Esophagus muscularis mucosa (tissue), 4 donors: ENCODE measurements around the gene RPP40. TPM values are rescaled to one million over a fixed set of nuclear protein-coding genes. Genes with fewer than 3 reads are reported as not detected.

Experiments
- DNase-seq: peaks from one replicate; pipeline ENCODE4 v3.0.0-alpha.2; 2017; ENCODE audit errors: extremely low spot score
- H3K27ac ChIP-seq, 4 donors: fragments of 200-600 bp; sonication (generic); replicated peaks in 1 of 4; 1 replicate in 3 of 4; 2 replicates in 1 of 4; pipeline ENCODE4 v1.5.1; 2016 to 2019; ENCODE audit warnings: mild to moderate bottlenecking in 1 of 4
- H3K27me3 ChIP-seq, 4 donors: fragments of 200-600 bp; sonication (generic); one replicate each; pipeline versions ENCODE4 v1.5.1 to v1.6.0; 2016 to 2019
- H3K36me3 ChIP-seq, 4 donors: fragments of 200-600 bp; sonication (generic); one replicate each; pipeline ENCODE4 v1.5.1; 2016 to 2019
- H3K4me1 ChIP-seq, 4 donors: fragments of 200-600 bp; sonication (generic); one replicate each; pipeline ENCODE4 v1.5.1; 2016 to 2019
- H3K4me3 ChIP-seq, 4 donors: fragments of 200-600 bp; sonication (generic); 1 replicate in 2 of 4; 2 replicates in 2 of 4; pipeline ENCODE4 v1.5.1; 2016 to 2019; ENCODE audit warnings: mild to moderate bottlenecking in 4 of 4, moderate library complexity in 1 of 4
- H3K9me3 ChIP-seq, 4 donors: fragments of 200-600 bp; sonication (generic); 1 replicate in 3 of 4; 2 replicates in 1 of 4; pipeline ENCODE4 v1.5.1; 2016 to 2019
- EP300 ChIP-seq: sonication (generic); formaldehyde crosslinking; IDR thresholded peaks from one replicate; pipeline ENCODE4 v1.6.1; 2017; ENCODE audit warnings: antibody characterized with exemption
- POLR2A ChIP-seq: fragments of 450-650 bp; IDR thresholded peaks from one replicate; pipeline ENCODE4 v1.6.1; 2017; ENCODE audit warnings: antibody characterized with exemption, moderate library complexity, mild to moderate bottlenecking, low read depth
- POLR2AphosphoS5 ChIP-seq, 2 donors: sonication (generic); formaldehyde crosslinking; IDR thresholded peaks; one replicate each; pipeline ENCODE4 v1.6.1; 2017; ENCODE audit warnings: antibody characterized with exemption in 2 of 2
- WGBS: methylation state at CpG from one replicate; pipeline ENCODE4 v1.1.5; 2018; 5-methylcytosine and 5-hydroxymethylcytosine counted together
- intact Hi-C: fragments of 100-400 bp; cut with DNase I; formaldehyde crosslinking; loops from one replicate; pipeline ENCODE4 v1.15.1; 2023
- total RNA-seq, 4 donors: library from RNA; depleted of rRNA; stranded (reverse); fragments of >200 nt; gene quantifications; one replicate each; pipeline versions ENCODE4 v1.1.0 to v1.2.1, GENCODE V29; 2016
- TF ChIP-seq, protein P1 (sequence below), 3 experiments: fragments of 200-600 bp in 2 of 3; fragments of 450-650 bp in 1 of 3; sonication (generic) in 2 of 3; IDR thresholded peaks; one replicate each; pipeline ENCODE4 v1.5.1; 2017 to 2019; ENCODE audit warnings: antibody characterized with exemption in 3 of 3, mild to moderate bottlenecking in 2 of 3, moderate library complexity in 1 of 3

The RPP40 gene
- total RNA-seq, 4 donors from 2014 or later = 2.5 to 7.9 (median 3.8) TPM

DNA sequence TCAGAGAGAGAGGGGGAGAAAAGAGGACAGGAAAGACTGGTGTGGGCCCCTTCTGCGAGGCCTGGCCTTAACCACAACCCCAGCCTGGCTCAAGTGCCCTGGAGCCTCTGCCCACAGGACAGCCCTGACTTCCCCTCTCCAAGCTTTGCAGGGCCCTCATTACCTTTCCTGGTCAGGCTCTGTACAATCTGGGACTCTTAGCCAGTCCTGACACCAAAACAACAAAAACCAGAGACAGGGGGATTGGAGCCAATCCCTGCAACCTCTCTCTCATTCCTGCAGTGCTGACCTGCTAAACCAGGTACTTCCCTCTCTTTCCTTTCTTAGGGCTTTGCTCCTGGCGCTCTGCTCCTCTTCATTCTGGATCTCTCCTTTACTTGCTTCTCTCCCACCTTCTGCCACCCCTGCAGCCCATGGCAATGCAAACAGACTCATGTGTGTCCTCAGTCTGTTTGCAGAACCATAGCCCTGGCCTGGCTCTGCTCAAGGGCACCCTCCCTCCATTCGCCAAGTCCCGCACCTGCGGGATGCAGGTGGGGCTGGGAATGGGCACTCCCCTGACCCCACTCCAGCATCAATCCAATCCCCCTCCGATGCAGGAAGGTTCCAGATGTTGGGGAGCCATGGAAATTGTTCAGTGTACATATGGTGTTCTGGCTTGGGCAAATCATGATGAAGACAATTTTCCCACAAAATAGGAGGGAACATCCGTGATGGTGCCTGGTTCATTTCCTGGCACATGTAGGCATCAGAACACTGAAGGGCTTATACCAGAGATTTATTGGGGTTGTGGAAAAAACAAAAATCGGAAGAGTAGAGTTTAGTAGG lies 38.1 kb downstream of the RPP40 start:
- Histone ChIP-seq H3K4me3 (no peak overlapping the region), H3K27me3 (no peaks in the 10 kb centered on the region), H3K9me3 (no peaks in the 10 kb centered on the region), H3K27ac (no peak overlapping the region), H3K4me1 (peaks cover 0 to 7% (median 2%) of the 10 kb centered on the region in 4 donors), H3K36me3 (no peaks in the 10 kb centered on the region)
- intact Hi-C loops = no loop called here
- DNase-seq = peak; percentile 90
- TF ChIP-seq POLR2A = no peak
- TF ChIP-seq, protein P1, sequence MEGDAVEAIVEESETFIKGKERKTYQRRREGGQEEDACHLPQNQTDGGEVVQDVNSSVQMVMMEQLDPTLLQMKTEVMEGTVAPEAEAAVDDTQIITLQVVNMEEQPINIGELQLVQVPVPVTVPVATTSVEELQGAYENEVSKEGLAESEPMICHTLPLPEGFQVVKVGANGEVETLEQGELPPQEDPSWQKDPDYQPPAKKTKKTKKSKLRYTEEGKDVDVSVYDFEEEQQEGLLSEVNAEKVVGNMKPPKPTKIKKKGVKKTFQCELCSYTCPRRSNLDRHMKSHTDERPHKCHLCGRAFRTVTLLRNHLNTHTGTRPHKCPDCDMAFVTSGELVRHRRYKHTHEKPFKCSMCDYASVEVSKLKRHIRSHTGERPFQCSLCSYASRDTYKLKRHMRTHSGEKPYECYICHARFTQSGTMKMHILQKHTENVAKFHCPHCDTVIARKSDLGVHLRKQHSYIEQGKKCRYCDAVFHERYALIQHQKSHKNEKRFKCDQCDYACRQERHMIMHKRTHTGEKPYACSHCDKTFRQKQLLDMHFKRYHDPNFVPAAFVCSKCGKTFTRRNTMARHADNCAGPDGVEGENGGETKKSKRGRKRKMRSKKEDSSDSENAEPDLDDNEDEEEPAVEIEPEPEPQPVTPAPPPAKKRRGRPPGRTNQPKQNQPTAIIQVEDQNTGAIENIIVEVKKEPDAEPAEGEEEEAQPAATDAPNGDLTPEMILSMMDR (IDR thresholded peaks at IDR 0.05) = no peak
- no peak for TF ChIP-seq EP300
- TF ChIP-seq POLR2AphosphoS5 (IDR thresholded peaks at IDR 0.05) = no peak
- 89% methylated on average over 8 of the region's 8 CpGs for WGBS

DNA sequence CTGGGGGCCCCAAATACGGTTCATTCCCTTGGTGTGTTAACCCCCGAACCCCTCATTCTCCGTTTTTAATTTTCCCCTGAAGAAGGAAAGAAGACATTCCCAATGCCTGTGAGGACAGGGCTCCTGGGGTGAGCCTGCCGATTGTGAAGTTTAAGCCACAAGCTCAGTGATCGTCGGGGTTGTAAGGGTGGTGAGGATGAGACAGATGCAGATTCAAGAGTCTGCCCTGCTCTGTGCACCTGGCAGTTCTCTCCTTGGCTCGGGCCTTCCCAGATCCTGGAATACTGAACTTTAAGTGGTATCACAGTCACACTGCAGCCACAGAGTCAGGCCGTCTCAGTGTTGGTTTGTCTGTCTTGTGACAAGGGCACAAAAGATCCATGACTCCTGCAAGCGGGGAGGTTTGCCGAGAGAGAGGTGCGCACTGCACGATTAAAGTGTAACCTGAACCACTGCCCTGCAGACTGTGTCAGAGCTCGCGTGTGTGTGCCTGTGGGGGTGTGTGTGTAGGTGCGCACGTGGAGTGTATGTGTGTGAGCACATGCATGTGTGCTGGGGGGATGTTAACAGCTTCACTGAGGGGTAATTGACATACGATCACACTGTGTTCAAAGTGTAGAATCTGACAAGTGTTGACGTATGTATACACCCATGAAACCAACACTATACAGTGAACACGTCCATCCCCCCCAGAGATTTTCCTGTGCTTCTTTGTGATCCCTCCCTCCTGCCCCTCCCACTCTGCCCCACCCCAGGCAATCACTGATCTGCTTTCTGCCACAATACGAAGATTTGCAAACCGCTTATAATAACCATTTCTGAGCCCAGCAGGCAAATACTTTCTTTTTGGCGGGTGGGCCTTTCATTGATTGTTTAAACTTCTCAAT lies 38.9 kb downstream of the RPP40 start:
- 87% methylated on average over 20 of the region's 22 CpGs for WGBS

DNA sequence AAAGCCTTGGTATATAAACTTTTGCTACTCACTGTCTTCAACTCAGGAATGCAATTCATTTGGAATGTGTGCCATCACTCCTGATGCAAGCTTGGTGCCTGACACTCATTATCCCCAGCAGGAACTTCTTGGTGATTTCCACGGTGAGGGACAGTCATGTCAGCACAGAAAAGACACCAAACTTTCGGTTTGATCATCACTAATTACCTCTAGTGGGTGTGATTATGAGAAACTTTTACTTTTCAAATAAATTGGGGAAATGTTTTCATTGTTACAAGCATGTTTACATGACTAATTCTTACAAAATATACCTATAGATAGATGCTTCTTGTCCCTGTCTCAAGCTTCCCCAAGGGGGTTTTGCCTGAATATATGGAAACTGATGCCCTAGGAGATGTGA lies 40.9 kb downstream of the RPP40 start:
- Histone ChIP-seq H3K4me1 (no peaks in the 10 kb centered on the region), H3K27me3 (no peaks in the 10 kb centered on the region), H3K27ac (no peak overlapping the region), H3K36me3 (no peaks in the 10 kb centered on the region), H3K4me3 (no peak overlapping the region), H3K9me3 (no peaks in the 10 kb centered on the region)
- 78% methylated on average over 2 of the region's 2 CpGs for WGBS
- no peak for DNase-seq
- intact Hi-C loops = no loop called here
- no peak for TF ChIP-seq POLR2AphosphoS5 (IDR thresholded peaks at IDR 0.05)
- TF ChIP-seq EP300 = no peak
- no peak for TF ChIP-seq POLR2A
- TF ChIP-seq, protein P1 (IDR thresholded peaks at IDR 0.05) = no peak

More for the DNA sequence above, 38.9 kb downstream of the RPP40 start:
- Histone ChIP-seq H3K27ac (no peak overlapping the region), H3K4me3 (no peak overlapping the region), H3K36me3 (no peaks in the 10 kb centered on the region), H3K9me3 (no peaks in the 10 kb centered on the region), H3K4me1 (no peaks in the 10 kb centered on the region), H3K27me3 (no peaks in the 10 kb centered on the region)
- TF ChIP-seq, protein P1 (IDR thresholded peaks at IDR 0.05) = no peak
- TF ChIP-seq POLR2A (no peak), POLR2AphosphoS5 (IDR thresholded peaks at IDR 0.05) (no peak), EP300 (no peak)
- intact Hi-C loops = no loop called here
- no peak for DNase-seq

DNA sequence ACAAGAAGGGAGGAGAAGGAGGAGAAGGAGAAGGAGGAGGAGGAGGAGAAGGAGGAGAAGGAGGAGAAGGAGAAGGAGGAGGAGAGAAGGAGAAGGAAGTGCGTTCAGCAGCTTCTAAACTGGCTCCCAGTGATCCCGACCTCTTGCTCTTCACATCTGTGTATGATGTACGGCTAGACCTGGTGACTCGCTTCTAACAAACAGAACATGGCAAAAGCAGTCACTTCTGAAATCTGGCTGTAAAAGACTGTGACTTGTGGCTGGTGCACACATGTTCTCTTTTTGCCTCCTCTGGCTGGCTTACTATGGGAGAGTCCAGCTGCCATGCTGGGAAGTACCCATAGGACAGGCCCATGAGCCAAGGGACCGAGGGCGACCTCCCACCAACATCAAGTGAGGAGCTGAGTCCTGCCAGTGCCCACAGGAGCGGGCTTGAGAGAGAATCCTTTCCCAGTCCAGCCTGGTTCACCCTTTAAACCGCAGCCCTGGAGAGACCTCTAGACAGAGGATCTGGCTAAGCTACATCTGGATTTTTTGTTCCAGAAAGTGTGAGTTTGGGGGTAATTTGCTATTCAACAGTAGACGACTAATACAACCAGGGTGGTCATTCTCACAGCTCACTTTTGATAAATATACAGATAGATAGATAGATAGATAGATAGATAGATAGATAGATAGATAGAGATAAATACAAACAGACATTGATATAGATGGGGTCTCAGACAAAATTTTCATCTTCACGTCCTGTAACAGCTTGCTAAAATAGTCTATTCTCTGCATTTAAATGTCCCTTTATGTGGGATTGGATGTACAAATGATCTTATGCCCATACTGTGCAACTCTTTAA lies 42.3 kb downstream of the RPP40 start:
- Histone ChIP-seq H3K4me3 (no peak overlapping the region), H3K4me1 (no peaks in the 10 kb centered on the region), H3K27me3 (no peaks in the 10 kb centered on the region), H3K36me3 (peaks cover 0 to under 1% (median 0%) of the 10 kb centered on the region in 4 donors), H3K9me3 (no peaks in the 10 kb centered on the region), H3K27ac (no peak overlapping the region)
- intact Hi-C loops = no loop called here
- 87% methylated on average over 8 of the region's 10 CpGs for WGBS
- TF ChIP-seq EP300 (no peak), POLR2AphosphoS5 (IDR thresholded peaks at IDR 0.05) (no peak)
- TF ChIP-seq, protein P1 (IDR thresholded peaks at IDR 0.05) = no peak
- DNase-seq = no peak
